ENCODE measurements around the gene CCNDBP1. TPM values are rescaled to one million over a fixed set of nuclear protein-coding genes. Genes with fewer than 3 reads are reported as not detected.

CCNDBP1 gene
- total and polyA plus RNA-seq, 2 of the 8 experiments (the other 6 are each of a cell fraction or from before 2014, with no cell fraction given): 23.4 to 29.0 TPM

DNA sequence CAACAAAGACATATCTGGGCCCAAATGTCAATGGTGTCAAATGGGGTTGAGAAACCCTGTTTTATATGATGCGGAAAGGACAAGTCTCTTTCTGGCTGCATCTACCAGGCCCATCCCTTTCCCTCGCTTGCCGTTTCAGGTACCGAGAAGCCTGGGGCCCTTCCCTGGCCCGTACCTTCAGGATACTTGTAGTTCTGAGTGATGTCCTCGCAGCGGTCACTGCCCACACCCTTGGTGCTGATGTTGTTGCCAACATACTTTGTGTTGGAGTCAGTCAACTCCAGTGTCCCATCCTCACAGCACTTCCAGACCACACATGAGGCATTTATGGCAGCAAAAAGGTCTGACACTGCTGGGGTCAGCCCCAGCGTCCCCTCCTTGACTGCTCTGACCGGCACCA lies 21.8 kb downstream of the CCNDBP1 start:
- no peak for TF ChIP-seq SP1 (IDR thresholded peaks at IDR 0.05; ENCODE audit: low read depth, low read length)
- TF ChIP-seq HDAC6 (IDR thresholded peaks at IDR 0.05; ENCODE audit: low read depth, low read length): no peak
- TF ChIP-seq GABPA (IDR thresholded peaks at IDR 0.05; ENCODE audit: borderline replicate concordance, insufficient read depth, low read length): no peak
- no peak for TF ChIP-seq ZNF274 (IDR thresholded peaks at IDR 0.05; ENCODE audit: borderline replicate concordance, extremely low read depth, low read length)
- no peak for TF ChIP-seq BRCA1 (IDR thresholded peaks at IDR 0.05; ENCODE audit: low read depth, low read length)
- no peaks in the 10 kb centered on the region for H4K20me1 ChIP-seq (replicated peaks in 1 of 2; ENCODE audit: control insufficient read depth in 1 of 2, insufficient read depth in 2 of 2, low read length in 2 of 2)
- no peaks in the 10 kb centered on the region for H3K27me3 ChIP-seq (replicated peaks in 1 of 4; ENCODE audit: control insufficient read depth in 3 of 4, extremely low read depth in 1 of 4, insufficient read depth in 3 of 4, low read length in 3 of 4)
- H3K4me1 ChIP-seq (replicated peaks in 1 of 4; ENCODE audit: control insufficient read depth in 3 of 4, insufficient read depth in 4 of 4, low read length in 3 of 4): peaks cover 0 to 3% (median 0%) of the 10 kb centered on the region in 4 experiments; a peak in 1 of 7 replicates
- POLR2A ChIA-PET (ENCODE audit: partially characterized antibody): no interaction called here
- no peaks in the 10 kb centered on the region for H3K79me1 ChIP-seq (ENCODE audit: low read depth, low read length)
- no peak overlapping the region for H3K4me3 ChIP-seq (ENCODE audit: extremely low read depth in 1 of 4, insufficient read depth in 2 of 4, low read depth in 3 of 4, low read length in 4 of 4)
- H2BK20ac ChIP-seq (ENCODE audit: low read length): no peak overlapping the region
- FAIRE-seq: no peak
- H3K4ac ChIP-seq (replicated peaks; ENCODE audit: insufficient read length, low read depth, low read length): no peak overlapping the region
- no peak overlapping the region for H3K23ac ChIP-seq (ENCODE audit: insufficient read length)
- no peak overlapping the region for H3K9ac ChIP-seq (replicated peaks in 1 of 4; ENCODE audit: extremely low read depth in 1 of 4, low read depth in 3 of 4, low read length in 3 of 4)
- H3K9me3 ChIP-seq (ENCODE audit: insufficient read depth in 2 of 2, low read depth in 1 of 2, low read length in 1 of 2): no peaks in the 10 kb centered on the region
- DNase-seq (ENCODE audit: low read depth in 1 of 2, low spot score in 2 of 2): no peak
- H2AK5ac ChIP-seq (ENCODE audit: low read depth, low read length): no peak overlapping the region
- no peak overlapping the region for H2BK15ac ChIP-seq (ENCODE audit: low read length)
- H3K14ac ChIP-seq (ENCODE audit: insufficient read length): no peak overlapping the region
- H3K27ac ChIP-seq (ENCODE audit: low read depth, low read length): no peak overlapping the region
- no peak overlapping the region for H4K91ac ChIP-seq (replicated peaks; ENCODE audit: insufficient read length, low read length)
- no peak overlapping the region for H2BK5ac ChIP-seq (ENCODE audit: low read depth, low read length)
- no peaks in the 10 kb centered on the region for H3K36me3 ChIP-seq (ENCODE audit: control insufficient read depth in 2 of 4, insufficient read depth in 4 of 4, low read length in 3 of 4)
- H3K79me2 ChIP-seq (ENCODE audit: control insufficient read depth in 1 of 2, insufficient read depth in 2 of 2, low read length in 2 of 2): no peaks in the 10 kb centered on the region
- H2BK12ac ChIP-seq (ENCODE audit: low read depth, low read length): no peak overlapping the region
- WGBS, 2 experiments (ENCODE audit: extremely low coverage in 1 of 2, insufficient coverage in 1 of 2, insufficient read length in 1 of 2, insufficient replicate concordance in 2 of 2, low coverage in 1 of 2, low lambda C conversion rate in 2 of 2, missing lambda C conversion rate in 1 of 2): 91% methylated on average over 7 of the region's 9 CpGs; no CpG with 5 or more reads in 1 of the 2 experiments
- H3K4me2 ChIP-seq (ENCODE audit: insufficient read depth in 1 of 2, low read depth in 2 of 2, low read length in 2 of 2): no peak overlapping the region
- H3K18ac ChIP-seq (ENCODE audit: extremely low read depth, low read length): no peak overlapping the region
- H4K8ac ChIP-seq (ENCODE audit: extremely low read depth, insufficient read depth, low read length): no peak overlapping the region
- H2BK120ac ChIP-seq (replicated peaks; ENCODE audit: low read depth, low read length): no peak overlapping the region
- no peak overlapping the region for H2AFZ ChIP-seq (ENCODE audit: low read length)
- H4K5ac ChIP-seq (ENCODE audit: insufficient read length, low read depth, low read length): no peak overlapping the region
- no peaks in the 10 kb centered on the region for H3K23me2 ChIP-seq (ENCODE audit: low read depth, low read length)
- CTCF ChIA-PET (ENCODE audit: partially characterized antibody): interaction anchor here (1.1 to 9.6 kb wide), 6 partner anchors 11 to 78 kb away, joined by 3 to 109 read pairs (median 21); partner anchors contain the start of gene TGM5
- no peak overlapping the region for H3K56ac ChIP-seq (replicated peaks; ENCODE audit: insufficient read length, low read depth, low read length)

Measured in H1 (cell line).